NCI-H226 (cell line): ENCODE measurements around the gene GPHA2.
A peak's percentile ranks its signal among the peaks of the same experiment; 100 is the strongest.

Experiments used
- DNase-seq: peaks from one replicate; pipeline ENCODE4 v3.0.0-alpha.2; 2015

GPHA2 gene

GRCh38 chr11:64929625-64930024 is 6.1 kb downstream of the GPHA2 start:
- DNase-seq: no peak

GRCh38 chr11:64928957-64929356 is 6.7 kb downstream of the GPHA2 start:
- no peak for DNase-seq

- DNase-seq: no peak
Observed at GRCh38 chr11:64926689-64927088, 9.0 kb downstream of the GPHA2 start.

GRCh38 chr11:64925536-64926436 is 9.9 kb downstream of the GPHA2 start:
- no peak for DNase-seq

GRCh38 chr11:64924910-64925284 is 10.8 kb downstream of the GPHA2 start:
- no peak for DNase-seq

- DNase-seq: peak; percentile 89
Observed at GRCh38 chr11:64923944-64924909, 11.5 kb downstream of the GPHA2 start, which contains the start of gene PPP2R5B. Gene PPP2R5B (plus strand): TSS chr11:64924689. CDS start chr11:64925735, 1,046 bp downstream.

GRCh38 chr11:64923151-64923661 is 12.5 kb downstream of the GPHA2 start:
- no peak for DNase-seq

GRCh38 chr11:64921384-64921783 is 14.3 kb downstream of the GPHA2 start:
- no peak for DNase-seq

GRCh38 chr11:64920124-64920523 is 15.6 kb downstream of the GPHA2 start:
- no peak for DNase-seq

GRCh38 chr11:64919627-64920026 is 16.1 kb downstream of the GPHA2 start:
- no peak for DNase-seq

GRCh38 chr11:64918017-64918416 is 17.7 kb downstream of the GPHA2 start:
- no peak for DNase-seq

GRCh38 chr11:64917663-64917995 is 18.1 kb downstream of the GPHA2 start:
- no peak for DNase-seq

- DNase-seq: peak; percentile 99
Observed at GRCh38 chr11:64916775-64917662, 18.7 kb downstream of the GPHA2 start, which contains the start of gene ATG2A. Gene ATG2A (minus strand): TSS chr11:64917209. CDS start chr11:64917135, 74 bp downstream.

- peak; percentile 58 for DNase-seq
Observed at GRCh38 chr11:64916040-64916774, 19.5 kb downstream of the GPHA2 start.

- no peak for DNase-seq
Observed at GRCh38 chr11:64915376-64915887, 20.3 kb downstream of the GPHA2 start.

- no peak for DNase-seq
Observed at GRCh38 chr11:64914123-64914522, 21.6 kb downstream of the GPHA2 start.

- DNase-seq: no peak
Observed at GRCh38 chr11:64913171-64913727, 22.4 kb downstream of the GPHA2 start.

- DNase-seq: no peak
Observed at GRCh38 chr11:64911689-64912088, 24.0 kb downstream of the GPHA2 start.

GRCh38 chr11:64911142-64911541 is 24.6 kb downstream of the GPHA2 start:
- DNase-seq: no peak

GRCh38 chr11:64910451-64911093 is 25.1 kb downstream of the GPHA2 start:
- no peak for DNase-seq
